H1 (cell line): ENCODE measurements around the gene DLST.
A peak's percentile ranks its signal among the peaks of the same experiment; 100 is the strongest.

Experiments
- CHD2 ChIP-seq: IDR thresholded peaks from 2 replicates; pipeline ENCODE4 v1.6.1; 2012; ENCODE audit warnings: low read length, improper control_type of control experiment
- CHD7 ChIP-seq: fragments of 300-600 bp; sonication (generic); IDR thresholded peaks from 2 replicates; pipeline ENCODE4 v1.7.1; 2012; ENCODE audit warnings: low read length, moderate library complexity, mild to moderate bottlenecking, inconsistent platforms; ENCODE audit not compliant: insufficient replicate concordance
- CTCF ChIP-seq, 3 experiments: IDR thresholded peaks; 1 replicate in 2 of 3; 2 replicates in 1 of 3; pipeline versions ENCODE4 v1.5.1 to v1.6.1; 2011; ENCODE audit warnings: low read length in 3 of 3, mild to moderate bottlenecking in 3 of 3, inconsistent platforms in 2 of 3, low read depth in 1 of 3, moderate library complexity in 1 of 3; ENCODE audit not compliant: insufficient read depth in 1 of 3; ENCODE audit errors: control extremely low read depth in 1 of 3
- EP300 ChIP-seq, 2 experiments: IDR thresholded peaks; 1 replicate in 1 of 2; 2 replicates in 1 of 2; pipeline ENCODE4 v1.6.1; 2011 to 2012; ENCODE audit warnings: low read depth in 2 of 2, low read length in 2 of 2, mild to moderate bottlenecking in 2 of 2, borderline replicate concordance in 1 of 2, inconsistent platforms in 1 of 2, moderate library complexity in 1 of 2
- JUND ChIP-seq: IDR thresholded peaks from 2 replicates; pipeline ENCODE4 v1.6.1; 2011; ENCODE audit warnings: mild to moderate bottlenecking, improper control_type of control experiment, low read length
- POLR2A ChIP-seq, 2 experiments: IDR thresholded peaks; 1 replicate in 1 of 2; 2 replicates in 1 of 2; pipeline ENCODE4 v1.6.1; 2011; ENCODE audit warnings: low read depth in 2 of 2, low read length in 2 of 2, mild to moderate bottlenecking in 2 of 2; ENCODE audit errors: control extremely low read depth in 1 of 2
- POLR2AphosphoS5 ChIP-seq: IDR thresholded peaks from 2 replicates; pipeline ENCODE4 v1.6.1; 2011; ENCODE audit warnings: low read depth, low read length
- RNF2 ChIP-seq: fragments of 200-900, 300-1000 bp; sonication (generic); IDR thresholded peaks from 2 replicates; pipeline ENCODE4 v1.7.1; 2016; ENCODE audit warnings: borderline replicate concordance, low read depth, mild to moderate bottlenecking, antibody characterized with exemption, low read length; ENCODE audit not compliant: poor library complexity, severe bottlenecking; ENCODE audit errors: missing control alignments

- TF ChIP-seq CTCF (IDR thresholded peaks at IDR 0.05; ENCODE audit: control extremely low read depth in 1 of 3, insufficient read depth in 1 of 3, low read depth in 1 of 3, low read length in 3 of 3) (no peak), EP300 (IDR thresholded peaks at IDR 0.05; ENCODE audit: borderline replicate concordance in 1 of 2, low read depth in 2 of 2, low read length in 2 of 2) (no peak), POLR2AphosphoS5 (peak; percentile 29), POLR2A (IDR thresholded peaks at IDR 0.05; ENCODE audit: control extremely low read depth in 1 of 2, low read depth in 2 of 2, low read length in 2 of 2) (no peak), RNF2 (no peak), JUND (no peak), CHD2 (no peak), CHD7 (no peak)
Measured at GRCh38 chr14:74904635-74905503, 23.2 kb downstream of the DLST start.
